ENCODE measurements around the gene XRCC4. TPM values are rescaled to one million over a fixed set of nuclear protein-coding genes. Genes with fewer than 3 reads are reported as not detected.

Gene XRCC4
- total RNA-seq, 1 experiment from 2014 or later, result 10.8 TPM

- no peaks in the 10 kb centered on the region for H3K79me2 ChIP-seq (ENCODE audit: insufficient read depth, low read length)
- Mint-ChIP-seq H3K4me1 (peaks cover 19 to 23% of the 10 kb centered on the region in 2 experiments), H3K27ac (peak overlapping the region in 1 of 3 experiments; percentile 9; a peak in 1 of 7 replicates), H3K27me3 (ENCODE audit: low read depth) (no peaks in the 10 kb centered on the region), H3K36me3 (ENCODE audit: insufficient read depth in 1 of 3, low read depth in 3 of 3) (no peaks in the 10 kb centered on the region), H3K4me3 (no peak overlapping the region), H3K9me3 (peaks cover 0 to 2% of the 10 kb centered on the region in 2 experiments; a peak in 1 of 5 replicates)
- H3K79me1 ChIP-seq (ENCODE audit: insufficient read depth, low read depth, low read length, poor library complexity, severe bottlenecking), result no peaks in the 10 kb centered on the region
- H2BK15ac ChIP-seq (ENCODE audit: low read depth, low read length), result no peak overlapping the region
- no peak overlapping the region for H3K9ac ChIP-seq (ENCODE audit: extremely low read depth, insufficient read length, low read length)
- no peaks in the 10 kb centered on the region for H3K9me3 ChIP-seq (ENCODE audit: control insufficient read depth, low read depth, low read length)
- H4K20me1 ChIP-seq (ENCODE audit: control insufficient read depth, insufficient read depth, insufficient read length), result no peaks in the 10 kb centered on the region
- H3K4me2 ChIP-seq (ENCODE audit: insufficient read depth, insufficient read length, low read length), result no peak overlapping the region
- H3K27me3 ChIP-seq (ENCODE audit: insufficient read depth, low read length), result no peaks in the 10 kb centered on the region
- no peak overlapping the region for H3K56ac ChIP-seq (ENCODE audit: insufficient read length, low read depth, low read length)
- H2AK5ac ChIP-seq (ENCODE audit: insufficient read length, low read length), result no peak overlapping the region
- no peak for TF ChIP-seq CTCF (conservative IDR thresholded peaks at IDR 0.05)
- DNase-seq, result no peak
- no peak overlapping the region for H3T11ph ChIP-seq (ENCODE audit: low read length)
- H4K8ac ChIP-seq (replicated peaks; ENCODE audit: insufficient read length, low read depth, low read length), result no peak overlapping the region
- H3K4me1 ChIP-seq (ENCODE audit: insufficient read depth, low read length), result no peaks in the 10 kb centered on the region; the same call in 1 of the 2 replicates
- H2BK5ac ChIP-seq (ENCODE audit: insufficient read length, low read length), result no peak overlapping the region
- no peak overlapping the region for H3K18ac ChIP-seq (ENCODE audit: insufficient read length, low read depth, low read length)
- no peak overlapping the region for H3K23ac ChIP-seq (ENCODE audit: insufficient read length, low read depth, low read length)
- no peak overlapping the region for H4K5ac ChIP-seq (ENCODE audit: insufficient read length, low read depth, low read length)
- no peak overlapping the region for H3K4ac ChIP-seq (ENCODE audit: low read depth, low read length)
- WGBS (ENCODE audit: extremely low coverage, insufficient read length, low lambda C conversion rate), result no CpG with 5 or more reads among the region's 7 CpGs
- no peak overlapping the region for H2BK20ac ChIP-seq (ENCODE audit: low read depth, low read length, poor library complexity, severe bottlenecking)
- no peak overlapping the region for H2AFZ ChIP-seq (ENCODE audit: low read length)
- H3K14ac ChIP-seq (ENCODE audit: insufficient read depth, low read length), result no peak overlapping the region
- H2BK120ac ChIP-seq (ENCODE audit: low read depth, low read length, poor library complexity, severe bottlenecking), result no peak overlapping the region
- no peak overlapping the region for H2BK12ac ChIP-seq (ENCODE audit: insufficient read length, low read depth, low read length)
- H4K91ac ChIP-seq (ENCODE audit: insufficient read length, low read depth, low read length), result no peak overlapping the region
- H3K23me2 ChIP-seq (ENCODE audit: insufficient read length, low read depth, low read length, poor library complexity, severe bottlenecking), result no peaks in the 10 kb centered on the region
- H3K27ac ChIP-seq (ENCODE audit: insufficient read length, low read depth, low read length), result no peak overlapping the region
These were observed 208.5 kb downstream of the XRCC4 start for GRCh38 chr5:83285661-83286398.
